ENCODE data around the gene PRR23E.

PRR23E gene

GRCh38 chr3:127192576-127193232, at the start of gene PRR23E:
Gene PRR23E, plus strand, starts transcription at chr3:127193131. Its CDS starts 3,555 bp downstream, at chr3:127196686.
- TF ChIP-seq L3MBTL2 (conservative IDR thresholded peaks at IDR 0.05), result no peak
- POLR2A ChIA-PET, result no interaction called here
- DNase-seq (ENCODE audit: extremely low spot score), result no peak
- CTCF ChIA-PET, result no interaction called here

- ChIA-PET POLR2A (no interaction called here), CTCF (no interaction called here)
- no peak for DNase-seq (ENCODE audit: extremely low spot score)
- TF ChIP-seq BHLHE40 (IDR thresholded peaks at IDR 0.05; ENCODE audit: borderline replicate concordance) (no peak), FOXK2 (IDR thresholded peaks at IDR 0.05) (no peak), TARDBP (IDR thresholded peaks at IDR 0.05) (no peak), FOXM1 (IDR thresholded peaks at IDR 0.05; ENCODE audit: borderline replicate concordance) (no peak), CTBP1 (IDR thresholded peaks at IDR 0.05; ENCODE audit: borderline replicate concordance) (no peak), SP1 (IDR thresholded peaks at IDR 0.05) (no peak), LEF1 (IDR thresholded peaks at IDR 0.05; ENCODE audit: borderline replicate concordance) (no peak), L3MBTL2 (conservative IDR thresholded peaks at IDR 0.05) (no peak), ZNF384 (IDR thresholded peaks at IDR 0.05) (no peak)
Observed at GRCh38 chr3:127143172-127143571, 49.8 kb upstream of the PRR23E start.

GRCh38 chr3:127144631-127145030, 48.3 kb upstream of the PRR23E start:
- ChIA-PET CTCF (no interaction called here), POLR2A (no interaction called here)
- no peak for DNase-seq (ENCODE audit: extremely low spot score)
- TF ChIP-seq SP1 (IDR thresholded peaks at IDR 0.05), result no peak
- TF ChIP-seq FOXA1 (IDR thresholded peaks at IDR 0.05), result no peak
- TF ChIP-seq FOXK2 (IDR thresholded peaks at IDR 0.05), result no peak
- TF ChIP-seq BHLHE40 (IDR thresholded peaks at IDR 0.05; ENCODE audit: borderline replicate concordance), result no peak
- TF ChIP-seq ARNT (IDR thresholded peaks at IDR 0.05), result no peak
- TF ChIP-seq L3MBTL2 (conservative IDR thresholded peaks at IDR 0.05), result no peak
- no peak for TF ChIP-seq ELF4 (IDR thresholded peaks at IDR 0.05)
- TF ChIP-seq TARDBP (IDR thresholded peaks at IDR 0.05), result no peak
- TF ChIP-seq ZNF384 (IDR thresholded peaks at IDR 0.05), result no peak
- no peak for TF ChIP-seq CTBP1 (IDR thresholded peaks at IDR 0.05; ENCODE audit: borderline replicate concordance)
- TF ChIP-seq HDGF (IDR thresholded peaks at IDR 0.05; ENCODE audit: borderline replicate concordance), result no peak
- TF ChIP-seq LEF1 (IDR thresholded peaks at IDR 0.05; ENCODE audit: borderline replicate concordance), result no peak
- TF ChIP-seq SUZ12 (IDR thresholded peaks at IDR 0.05), result no peak
- TF ChIP-seq FOXM1 (IDR thresholded peaks at IDR 0.05; ENCODE audit: borderline replicate concordance), result no peak
- no peak for TF ChIP-seq PKNOX1 (IDR thresholded peaks at IDR 0.05)
- TF ChIP-seq NFRKB (IDR thresholded peaks at IDR 0.05), result no peak

GRCh38 chr3:127145266-127145665, 47.7 kb upstream of the PRR23E start:
- no peak for TF ChIP-seq LEF1 (IDR thresholded peaks at IDR 0.05; ENCODE audit: borderline replicate concordance)
- no peak for TF ChIP-seq PKNOX1 (IDR thresholded peaks at IDR 0.05)
- TF ChIP-seq ZNF384 (IDR thresholded peaks at IDR 0.05), result no peak
- TF ChIP-seq TARDBP (IDR thresholded peaks at IDR 0.05), result no peak
- no peak for TF ChIP-seq FOXA1 (IDR thresholded peaks at IDR 0.05)
- TF ChIP-seq NFRKB (IDR thresholded peaks at IDR 0.05), result no peak
- TF ChIP-seq FOXK2 (IDR thresholded peaks at IDR 0.05), result no peak
- no peak for TF ChIP-seq BHLHE40 (IDR thresholded peaks at IDR 0.05; ENCODE audit: borderline replicate concordance)
- TF ChIP-seq SP1 (IDR thresholded peaks at IDR 0.05), result no peak
- no peak for TF ChIP-seq CTBP1 (IDR thresholded peaks at IDR 0.05; ENCODE audit: borderline replicate concordance)
- TF ChIP-seq ELF4 (IDR thresholded peaks at IDR 0.05), result no peak
- no peak for TF ChIP-seq L3MBTL2 (conservative IDR thresholded peaks at IDR 0.05)
- no peak for TF ChIP-seq ARNT (IDR thresholded peaks at IDR 0.05)
- no peak for TF ChIP-seq FOXM1 (IDR thresholded peaks at IDR 0.05; ENCODE audit: borderline replicate concordance)
- POLR2A ChIA-PET, result no interaction called here
- CTCF ChIA-PET, result no interaction called here
- DNase-seq (ENCODE audit: extremely low spot score), result no peak

- no peak for TF ChIP-seq NFRKB (IDR thresholded peaks at IDR 0.05)
- no peak for TF ChIP-seq CTBP1 (IDR thresholded peaks at IDR 0.05; ENCODE audit: borderline replicate concordance)
- TF ChIP-seq FOXK2 (IDR thresholded peaks at IDR 0.05), result no peak
- no peak for TF ChIP-seq L3MBTL2 (conservative IDR thresholded peaks at IDR 0.05)
- TF ChIP-seq LEF1 (IDR thresholded peaks at IDR 0.05; ENCODE audit: borderline replicate concordance), result no peak
- TF ChIP-seq FOXA1 (IDR thresholded peaks at IDR 0.05), result no peak
- TF ChIP-seq HDGF (IDR thresholded peaks at IDR 0.05; ENCODE audit: borderline replicate concordance), result no peak
- no peak for TF ChIP-seq ELF4 (IDR thresholded peaks at IDR 0.05)
- TF ChIP-seq FOXM1 (IDR thresholded peaks at IDR 0.05; ENCODE audit: borderline replicate concordance), result no peak
- TF ChIP-seq ARNT (IDR thresholded peaks at IDR 0.05), result no peak
- TF ChIP-seq SUZ12 (IDR thresholded peaks at IDR 0.05), result no peak
- no peak for TF ChIP-seq PKNOX1 (IDR thresholded peaks at IDR 0.05)
- TF ChIP-seq ZNF384 (IDR thresholded peaks at IDR 0.05), result no peak
- no peak for TF ChIP-seq BHLHE40 (IDR thresholded peaks at IDR 0.05; ENCODE audit: borderline replicate concordance)
- TF ChIP-seq SP1 (IDR thresholded peaks at IDR 0.05), result no peak
- no peak for TF ChIP-seq TARDBP (IDR thresholded peaks at IDR 0.05)
- ChIA-PET CTCF (no interaction called here), POLR2A (no interaction called here)
- DNase-seq (ENCODE audit: extremely low spot score), result no peak
Observed at GRCh38 chr3:127147291-127147885, 45.5 kb upstream of the PRR23E start.
